GM23338 (cell line): Measurements from ENCODE around the gene MAPRE2. TPM values are rescaled to one million over a fixed set of nuclear protein-coding genes. Genes with fewer than 3 reads are reported as not detected.
A peak's percentile ranks its signal among the peaks of the same experiment; 100 is the strongest.

Experiments used
- ATAC-seq: fragments of 200-7000 bp; cut with Tn5 transposase; 3 replicates; pipeline ENCODE4 v1.9.1; 2020
- DNase-seq: peaks from one replicate; pipeline ENCODE4 v3.0.0-alpha.2; 2015; ENCODE audit warnings: low spot score
- H2AFZ ChIP-seq: fragments of 200-600 bp; sonication (generic); 2 replicates; pipeline ENCODE4 v1.8.0; 2016; ENCODE audit warnings: antibody characterized with exemption, mild to moderate bottlenecking, moderate library complexity
- H3F3A ChIP-seq: fragments of 200-600 bp; sonication (generic); replicated peaks from 2 replicates; pipeline ENCODE4 v1.8.0; 2017; ENCODE audit warnings: antibody characterized with exemption, mixed run types, low read depth
- H3K27ac ChIP-seq: fragments of 200-600 bp; sonication (generic); 2 replicates; pipeline ENCODE4 v1.6.1; 2016; ENCODE audit warnings: low read depth
- H3K27me3 ChIP-seq: fragments of 200-600 bp; sonication (generic); 2 replicates; pipeline ENCODE4 v1.8.0; 2016; ENCODE audit warnings: mild to moderate bottlenecking, mixed run types, moderate library complexity; ENCODE audit not compliant: insufficient read depth
- H3K36me3 ChIP-seq: fragments of 200-600 bp; sonication (generic); 2 replicates; pipeline ENCODE4 v1.8.0; 2016; ENCODE audit warnings: mild to moderate bottlenecking; ENCODE audit not compliant: insufficient read depth
- H3K4me1 ChIP-seq: fragments of 200-600 bp; sonication (generic); 2 replicates; pipeline ENCODE4 v1.8.0; 2016; ENCODE audit warnings: mild to moderate bottlenecking, moderate library complexity; ENCODE audit not compliant: insufficient read depth
- H3K4me2 ChIP-seq: fragments of 200-600 bp; sonication (generic); 2 replicates; pipeline ENCODE4 v1.7.1; 2017; ENCODE audit warnings: mixed run types
- H3K4me3 ChIP-seq: fragments of 200-600 bp; sonication (generic); 2 replicates; pipeline ENCODE4 v1.6.1; 2016; ENCODE audit warnings: mixed run types
- H3K79me2 ChIP-seq: fragments of 200-600 bp; sonication (generic); replicated peaks from 2 replicates; pipeline ENCODE4 v1.8.0; 2017; ENCODE audit warnings: mild to moderate bottlenecking; ENCODE audit not compliant: insufficient read depth
- H3K9me2 ChIP-seq: fragments of 200-600 bp; sonication (generic); 2 replicates; pipeline ENCODE4 v1.8.0; 2017; ENCODE audit not compliant: insufficient read depth
- H4K20me1 ChIP-seq: fragments of 200-600 bp; sonication (generic); replicated peaks from 2 replicates; pipeline ENCODE4 v1.8.0; 2017; ENCODE audit warnings: mild to moderate bottlenecking; ENCODE audit not compliant: insufficient read depth
- H3K27ac Mint-ChIP-seq: 2 replicates; pipeline ENCODE4 v1.8.0; 2020; ENCODE audit warnings: inconsistent platforms, mild to moderate bottlenecking, moderate library complexity, mixed read lengths
- H3K27me3 Mint-ChIP-seq: 3 replicates; pipeline ENCODE4 v1.8.0; 2022; ENCODE audit warnings: low read depth, mild to moderate bottlenecking, moderate library complexity, mixed read lengths, inconsistent platforms; ENCODE audit not compliant: insufficient read depth, poor library complexity
- H3K36me3 Mint-ChIP-seq: 3 replicates; pipeline ENCODE4 v1.8.0; 2021; ENCODE audit warnings: low read depth, mild to moderate bottlenecking, inconsistent platforms, moderate library complexity, mixed read lengths
- H3K4me1 Mint-ChIP-seq: 3 replicates; pipeline ENCODE4 v1.8.0; 2020; ENCODE audit warnings: mild to moderate bottlenecking, inconsistent platforms, mixed read lengths
- H3K4me3 Mint-ChIP-seq: 3 replicates; pipeline ENCODE4 v1.8.0; 2021; ENCODE audit warnings: moderate library complexity, mild to moderate bottlenecking, inconsistent platforms, mixed read lengths
- H3K9me3 Mint-ChIP-seq: 3 replicates; pipeline ENCODE4 v1.8.0; 2020; ENCODE audit warnings: moderate library complexity, mild to moderate bottlenecking, inconsistent platforms, mixed read lengths
- CREB1 ChIP-seq: fragments of 250-450 bp; sonication (Bioruptor Pico); IDR thresholded peaks from 2 replicates; pipeline ENCODE4 v1.5.0; 2020; ENCODE audit warnings: low read depth, mild to moderate bottlenecking, moderate library complexity
- EZH2 ChIP-seq: fragments of 200-600 bp; sonication (generic); IDR thresholded peaks from one replicate; pipeline ENCODE4 v1.8.0; 2017; ENCODE audit warnings: antibody characterized with exemption, mild to moderate bottlenecking, low read depth; ENCODE audit not compliant: unreplicated experiment
- EZH2phosphoT487 ChIP-seq: fragments of 200-600 bp; sonication (generic); IDR thresholded peaks from one replicate; pipeline ENCODE4 v1.8.1; 2018; ENCODE audit warnings: antibody characterized with exemption; ENCODE audit not compliant: unreplicated experiment
- JUNB ChIP-seq: IDR thresholded peaks from one replicate; pipeline ENCODE4 v1.6.1; 2016; ENCODE audit warnings: antibody characterized with exemption; ENCODE audit not compliant: unreplicated experiment
- NANOG ChIP-seq: IDR thresholded peaks from 2 replicates; pipeline ENCODE4 v1.6.1; 2016; ENCODE audit warnings: antibody characterized with exemption, borderline replicate concordance
- POLR2AphosphoS5 ChIP-seq: IDR thresholded peaks from 2 replicates; pipeline ENCODE4 v1.6.1; 2016; ENCODE audit warnings: antibody characterized with exemption, low read depth
- STAT1 ChIP-seq: IDR thresholded peaks from one replicate; pipeline ENCODE4 v1.6.1; 2016; ENCODE audit warnings: antibody characterized with exemption; ENCODE audit not compliant: unreplicated experiment
- ZNF114 ChIP-seq: fragments of 250-450 bp; sonication (Bioruptor Pico); IDR thresholded peaks from 2 replicates; pipeline ENCODE4 v1.5.0; 2020; ENCODE audit warnings: mild to moderate bottlenecking, moderate library complexity
- ZNF331 ChIP-seq: fragments of 250-450 bp; sonication (Bioruptor Pico); IDR thresholded peaks from 2 replicates; pipeline ENCODE4 v1.5.0; 2020; ENCODE audit warnings: low read depth, mild to moderate bottlenecking, moderate library complexity
- polyA plus RNA-seq: library from polyadenylated mRNA; unstranded; fragments of >200 nt; fragmentation: Nextera tagmentation; extraction: Ambion mirVana; gene quantifications from 2 replicates; pipeline ENCODE4 v1.2.1, GENCODE V29; 2016
- total RNA-seq: library from RNA; depleted of rRNA; stranded (reverse); fragments of >200 nt; shearing (Covaris generic); gene quantifications from 2 replicates; pipeline ENCODE4 v1.2.3, GENCODE V29; 2014
- TF ChIP-seq, protein P1 (sequence below): IDR thresholded peaks from 2 replicates; pipeline ENCODE4 v1.6.1; 2016; ENCODE audit warnings: antibody characterized with exemption
- TF ChIP-seq, protein P2 (sequence below): fragments of 250-450 bp; sonication (Bioruptor Pico); IDR thresholded peaks from 2 replicates; pipeline ENCODE4 v1.5.0; 2020; ENCODE audit warnings: mild to moderate bottlenecking, moderate library complexity
- TF ChIP-seq, protein P3 (sequence below), 2 experiments: fragments of 200-600 bp in 1 of 2; sonication (generic) in 1 of 2; conservative IDR thresholded peaks; 2 replicates each; pipeline versions ENCODE4 v1.5.1 to v1.6.1; 2016 to 2017; ENCODE audit warnings: antibody characterized with exemption in 2 of 2, low read depth in 2 of 2, mild to moderate bottlenecking in 2 of 2, moderate library complexity in 1 of 2
- TF ChIP-seq, protein P4 (sequence below): IDR thresholded peaks from one replicate; pipeline ENCODE4 v1.6.1; 2018; ENCODE audit warnings: antibody characterized with exemption; ENCODE audit not compliant: unreplicated experiment

Gene MAPRE2
- total and polyA plus RNA-seq, 2 experiments from 2014 or later, result 17.8 to 40.4 TPM

DNA sequence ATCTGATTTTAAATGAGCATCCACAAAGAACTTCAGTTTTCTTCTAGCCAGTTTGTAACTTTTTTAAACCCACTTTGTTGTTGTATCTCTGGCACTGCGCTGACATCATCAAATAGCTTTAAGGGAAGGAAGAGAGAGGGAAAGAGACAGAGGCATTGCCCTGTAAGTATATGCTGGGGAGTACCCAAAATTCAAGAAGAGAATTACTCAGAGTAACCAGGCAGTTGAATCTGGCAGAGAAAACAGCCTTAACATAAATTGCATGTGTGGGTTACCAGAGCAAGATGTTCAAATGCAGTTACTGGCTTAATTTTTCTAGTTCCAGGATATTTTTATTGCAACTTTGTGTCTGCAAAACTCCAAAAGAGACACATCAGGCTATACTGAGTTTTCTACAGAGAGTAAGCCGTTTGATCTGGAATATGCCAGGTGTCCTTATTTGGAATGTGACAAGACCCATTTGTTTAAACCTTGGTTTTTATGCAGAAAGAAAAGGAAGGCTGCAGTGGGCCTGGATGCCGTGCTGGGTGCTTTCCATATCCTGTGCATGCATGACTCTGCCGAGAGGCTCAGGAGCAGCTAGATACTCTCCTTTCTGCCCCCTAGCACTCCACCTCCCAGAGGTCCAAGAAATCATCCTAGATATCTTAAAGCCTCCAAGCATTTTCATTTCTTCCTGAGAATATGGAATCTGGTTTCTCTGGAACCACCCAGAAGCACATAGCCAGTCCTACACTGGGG is 93.7 kb downstream of the MAPRE2 start:
- TF ChIP-seq NANOG, result no peak
- TF ChIP-seq EZH2phosphoT487, result no peak
- TF ChIP-seq, protein P1, sequence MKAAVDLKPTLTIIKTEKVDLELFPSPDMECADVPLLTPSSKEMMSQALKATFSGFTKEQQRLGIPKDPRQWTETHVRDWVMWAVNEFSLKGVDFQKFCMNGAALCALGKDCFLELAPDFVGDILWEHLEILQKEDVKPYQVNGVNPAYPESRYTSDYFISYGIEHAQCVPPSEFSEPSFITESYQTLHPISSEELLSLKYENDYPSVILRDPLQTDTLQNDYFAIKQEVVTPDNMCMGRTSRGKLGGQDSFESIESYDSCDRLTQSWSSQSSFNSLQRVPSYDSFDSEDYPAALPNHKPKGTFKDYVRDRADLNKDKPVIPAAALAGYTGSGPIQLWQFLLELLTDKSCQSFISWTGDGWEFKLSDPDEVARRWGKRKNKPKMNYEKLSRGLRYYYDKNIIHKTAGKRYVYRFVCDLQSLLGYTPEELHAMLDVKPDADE, result no peak
- no peak for TF ChIP-seq CREB1
- TF ChIP-seq, protein P2, sequence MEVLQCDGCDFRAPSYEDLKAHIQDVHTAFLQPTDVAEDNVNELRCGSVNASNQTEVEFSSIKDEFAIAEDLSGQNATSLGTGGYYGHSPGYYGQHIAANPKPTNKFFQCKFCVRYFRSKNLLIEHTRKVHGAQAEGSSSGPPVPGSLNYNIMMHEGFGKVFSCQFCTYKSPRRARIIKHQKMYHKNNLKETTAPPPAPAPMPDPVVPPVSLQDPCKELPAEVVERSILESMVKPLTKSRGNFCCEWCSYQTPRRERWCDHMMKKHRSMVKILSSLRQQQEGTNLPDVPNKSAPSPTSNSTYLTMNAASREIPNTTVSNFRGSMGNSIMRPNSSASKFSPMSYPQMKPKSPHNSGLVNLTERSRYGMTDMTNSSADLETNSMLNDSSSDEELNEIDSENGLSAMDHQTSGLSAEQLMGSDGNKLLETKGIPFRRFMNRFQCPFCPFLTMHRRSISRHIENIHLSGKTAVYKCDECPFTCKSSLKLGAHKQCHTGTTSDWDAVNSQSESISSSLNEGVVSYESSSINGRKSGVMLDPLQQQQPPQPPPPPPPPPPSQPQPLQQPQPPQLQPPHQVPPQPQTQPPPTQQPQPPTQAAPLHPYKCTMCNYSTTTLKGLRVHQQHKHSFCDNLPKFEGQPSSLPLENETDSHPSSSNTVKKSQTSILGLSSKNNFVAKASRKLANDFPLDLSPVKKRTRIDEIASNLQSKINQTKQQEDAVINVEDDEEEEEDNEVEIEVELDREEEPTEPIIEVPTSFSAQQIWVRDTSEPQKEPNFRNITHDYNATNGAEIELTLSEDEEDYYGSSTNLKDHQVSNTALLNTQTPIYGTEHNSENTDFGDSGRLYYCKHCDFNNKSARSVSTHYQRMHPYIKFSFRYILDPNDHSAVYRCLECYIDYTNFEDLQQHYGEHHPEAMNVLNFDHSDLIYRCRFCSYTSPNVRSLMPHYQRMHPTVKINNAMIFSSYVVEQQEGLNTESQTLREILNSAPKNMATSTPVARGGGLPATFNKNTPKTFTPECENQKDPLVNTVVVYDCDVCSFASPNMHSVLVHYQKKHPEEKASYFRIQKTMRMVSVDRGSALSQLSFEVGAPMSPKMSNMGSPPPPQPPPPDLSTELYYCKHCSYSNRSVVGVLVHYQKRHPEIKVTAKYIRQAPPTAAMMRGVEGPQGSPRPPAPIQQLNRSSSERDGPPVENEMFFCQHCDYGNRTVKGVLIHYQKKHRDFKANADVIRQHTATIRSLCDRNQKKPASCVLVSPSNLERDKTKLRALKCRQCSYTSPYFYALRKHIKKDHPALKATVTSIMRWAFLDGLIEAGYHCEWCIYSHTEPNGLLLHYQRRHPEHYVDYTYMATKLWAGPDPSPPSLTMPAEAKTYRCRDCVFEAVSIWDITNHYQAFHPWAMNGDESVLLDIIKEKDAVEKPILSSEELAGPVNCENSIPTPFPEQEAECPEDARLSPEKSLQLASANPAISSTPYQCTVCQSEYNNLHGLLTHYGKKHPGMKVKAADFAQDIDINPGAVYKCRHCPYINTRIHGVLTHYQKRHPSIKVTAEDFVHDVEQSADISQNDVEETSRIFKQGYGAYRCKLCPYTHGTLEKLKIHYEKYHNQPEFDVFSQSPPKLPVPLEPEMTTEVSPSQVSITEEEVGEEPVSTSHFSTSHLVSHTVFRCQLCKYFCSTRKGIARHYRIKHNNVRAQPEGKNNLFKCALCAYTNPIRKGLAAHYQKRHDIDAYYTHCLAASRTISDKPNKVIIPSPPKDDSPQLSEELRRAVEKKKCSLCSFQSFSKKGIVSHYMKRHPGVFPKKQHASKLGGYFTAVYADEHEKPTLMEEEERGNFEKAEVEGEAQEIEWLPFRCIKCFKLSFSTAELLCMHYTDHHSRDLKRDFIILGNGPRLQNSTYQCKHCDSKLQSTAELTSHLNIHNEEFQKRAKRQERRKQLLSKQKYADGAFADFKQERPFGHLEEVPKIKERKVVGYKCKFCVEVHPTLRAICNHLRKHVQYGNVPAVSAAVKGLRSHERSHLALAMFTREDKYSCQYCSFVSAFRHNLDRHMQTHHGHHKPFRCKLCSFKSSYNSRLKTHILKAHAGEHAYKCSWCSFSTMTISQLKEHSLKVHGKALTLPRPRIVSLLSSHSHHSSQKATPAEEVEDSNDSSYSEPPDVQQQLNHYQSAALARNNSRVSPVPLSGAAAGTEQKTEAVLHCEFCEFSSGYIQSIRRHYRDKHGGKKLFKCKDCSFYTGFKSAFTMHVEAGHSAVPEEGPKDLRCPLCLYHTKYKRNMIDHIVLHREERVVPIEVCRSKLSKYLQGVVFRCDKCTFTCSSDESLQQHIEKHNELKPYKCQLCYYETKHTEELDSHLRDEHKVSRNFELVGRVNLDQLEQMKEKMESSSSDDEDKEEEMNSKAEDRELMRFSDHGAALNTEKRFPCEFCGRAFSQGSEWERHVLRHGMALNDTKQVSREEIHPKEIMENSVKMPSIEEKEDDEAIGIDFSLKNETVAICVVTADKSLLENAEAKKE (CRISPR knock-in tag), result no peak
- no peak for TF ChIP-seq EZH2
- no peak for TF ChIP-seq POLR2AphosphoS5
- TF ChIP-seq STAT1, result no peak
- TF ChIP-seq, protein P3, sequence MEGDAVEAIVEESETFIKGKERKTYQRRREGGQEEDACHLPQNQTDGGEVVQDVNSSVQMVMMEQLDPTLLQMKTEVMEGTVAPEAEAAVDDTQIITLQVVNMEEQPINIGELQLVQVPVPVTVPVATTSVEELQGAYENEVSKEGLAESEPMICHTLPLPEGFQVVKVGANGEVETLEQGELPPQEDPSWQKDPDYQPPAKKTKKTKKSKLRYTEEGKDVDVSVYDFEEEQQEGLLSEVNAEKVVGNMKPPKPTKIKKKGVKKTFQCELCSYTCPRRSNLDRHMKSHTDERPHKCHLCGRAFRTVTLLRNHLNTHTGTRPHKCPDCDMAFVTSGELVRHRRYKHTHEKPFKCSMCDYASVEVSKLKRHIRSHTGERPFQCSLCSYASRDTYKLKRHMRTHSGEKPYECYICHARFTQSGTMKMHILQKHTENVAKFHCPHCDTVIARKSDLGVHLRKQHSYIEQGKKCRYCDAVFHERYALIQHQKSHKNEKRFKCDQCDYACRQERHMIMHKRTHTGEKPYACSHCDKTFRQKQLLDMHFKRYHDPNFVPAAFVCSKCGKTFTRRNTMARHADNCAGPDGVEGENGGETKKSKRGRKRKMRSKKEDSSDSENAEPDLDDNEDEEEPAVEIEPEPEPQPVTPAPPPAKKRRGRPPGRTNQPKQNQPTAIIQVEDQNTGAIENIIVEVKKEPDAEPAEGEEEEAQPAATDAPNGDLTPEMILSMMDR (conservative IDR thresholded peaks at IDR 0.05; ENCODE audit: low read depth in 2 of 2), result no peak
- no peak for TF ChIP-seq ZNF331 (CRISPR knock-in tag)
- TF ChIP-seq JUNB, result no peak
- no peak for TF ChIP-seq ZNF114
- TF ChIP-seq, protein P4, sequence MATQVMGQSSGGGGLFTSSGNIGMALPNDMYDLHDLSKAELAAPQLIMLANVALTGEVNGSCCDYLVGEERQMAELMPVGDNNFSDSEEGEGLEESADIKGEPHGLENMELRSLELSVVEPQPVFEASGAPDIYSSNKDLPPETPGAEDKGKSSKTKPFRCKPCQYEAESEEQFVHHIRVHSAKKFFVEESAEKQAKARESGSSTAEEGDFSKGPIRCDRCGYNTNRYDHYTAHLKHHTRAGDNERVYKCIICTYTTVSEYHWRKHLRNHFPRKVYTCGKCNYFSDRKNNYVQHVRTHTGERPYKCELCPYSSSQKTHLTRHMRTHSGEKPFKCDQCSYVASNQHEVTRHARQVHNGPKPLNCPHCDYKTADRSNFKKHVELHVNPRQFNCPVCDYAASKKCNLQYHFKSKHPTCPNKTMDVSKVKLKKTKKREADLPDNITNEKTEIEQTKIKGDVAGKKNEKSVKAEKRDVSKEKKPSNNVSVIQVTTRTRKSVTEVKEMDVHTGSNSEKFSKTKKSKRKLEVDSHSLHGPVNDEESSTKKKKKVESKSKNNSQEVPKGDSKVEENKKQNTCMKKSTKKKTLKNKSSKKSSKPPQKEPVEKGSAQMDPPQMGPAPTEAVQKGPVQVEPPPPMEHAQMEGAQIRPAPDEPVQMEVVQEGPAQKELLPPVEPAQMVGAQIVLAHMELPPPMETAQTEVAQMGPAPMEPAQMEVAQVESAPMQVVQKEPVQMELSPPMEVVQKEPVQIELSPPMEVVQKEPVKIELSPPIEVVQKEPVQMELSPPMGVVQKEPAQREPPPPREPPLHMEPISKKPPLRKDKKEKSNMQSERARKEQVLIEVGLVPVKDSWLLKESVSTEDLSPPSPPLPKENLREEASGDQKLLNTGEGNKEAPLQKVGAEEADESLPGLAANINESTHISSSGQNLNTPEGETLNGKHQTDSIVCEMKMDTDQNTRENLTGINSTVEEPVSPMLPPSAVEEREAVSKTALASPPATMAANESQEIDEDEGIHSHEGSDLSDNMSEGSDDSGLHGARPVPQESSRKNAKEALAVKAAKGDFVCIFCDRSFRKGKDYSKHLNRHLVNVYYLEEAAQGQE, result no peak
- Mint-ChIP-seq H3K4me3 (no peak overlapping the region), H3K36me3 (peaks cover 5% of the 10 kb centered on the region; the same call in 1 of the 3 replicates), H3K27ac (0 out of 2 replicates have a peak overlapping the region, but pooled peaks have one; percentile 16), H3K9me3 (no peaks in the 10 kb centered on the region), H3K4me1 (peaks cover 26% of the 10 kb centered on the region; the same call in 2 of the 3 replicates), H3K27me3 (peaks cover 3% of the 10 kb centered on the region)
- H3K9me2 ChIP-seq, result no peaks in the 10 kb centered on the region
- H3K4me3 ChIP-seq, result no peak overlapping the region
- H3K4me2 ChIP-seq, result no peak overlapping the region
- peak; percentile 39 for ATAC-seq
- no peaks in the 10 kb centered on the region for H3K79me2 ChIP-seq
- H2AFZ ChIP-seq, result no peak overlapping the region
- peaks cover 8% of the 10 kb centered on the region for H3K4me1 ChIP-seq
- H3F3A ChIP-seq, result no peaks in the 10 kb centered on the region
- DNase-seq, result peak; percentile 12
- no peaks in the 10 kb centered on the region for H4K20me1 ChIP-seq
- H3K36me3 ChIP-seq, result no peaks in the 10 kb centered on the region
- no peak overlapping the region for H3K27ac ChIP-seq
- H3K27me3 ChIP-seq, result no peaks in the 10 kb centered on the region
